Chondrocyte (in vitro differentiated cells): Measurements from ENCODE around the gene ABCA13. TPM values are rescaled to one million over a fixed set of nuclear protein-coding genes. Genes with fewer than 3 reads are reported as not detected.

Source experiments
- DNase-seq: peaks from one replicate; pipeline ENCODE4 v3.0.0; 2021; ENCODE audit warnings: mixed read lengths, low spot score
- H3K27ac Mint-ChIP-seq: one replicate; pipeline ENCODE4 v1.8.0; 2021; ENCODE audit warnings: mild to moderate bottlenecking, moderate library complexity, mixed read lengths; ENCODE audit not compliant: unreplicated experiment
- H3K27me3 Mint-ChIP-seq: 2 replicates; pipeline ENCODE4 v1.8.0; 2021; ENCODE audit warnings: low read depth, mixed read lengths
- H3K36me3 Mint-ChIP-seq: 2 replicates; pipeline ENCODE4 v1.8.0; 2021; ENCODE audit warnings: low read depth, mixed read lengths
- H3K4me1 Mint-ChIP-seq: 2 replicates; pipeline ENCODE4 v1.8.0; 2021; ENCODE audit warnings: low read depth, mild to moderate bottlenecking, mixed read lengths
- H3K4me3 Mint-ChIP-seq: one replicate; pipeline ENCODE4 v1.8.0; 2021; ENCODE audit warnings: mild to moderate bottlenecking, moderate library complexity, mixed read lengths; ENCODE audit not compliant: unreplicated experiment
- H3K9me3 Mint-ChIP-seq: 2 replicates; pipeline ENCODE4 v1.8.0; 2021; ENCODE audit warnings: low read depth, mixed read lengths
- CTCF ChIP-seq: fragments of 200-600 bp; sonication (generic); IDR thresholded peaks from 2 replicates; pipeline ENCODE4 v1.5.0; 2021; ENCODE audit warnings: antibody characterized with exemption, mild to moderate bottlenecking, moderate library complexity
- total RNA-seq: library from RNA; stranded (reverse); gene quantifications from 3 replicates; pipeline ENCODE4 v1.2.1, GENCODE V29; 2021

ABCA13 gene
- total RNA-seq, 1 donor from 2014 or later: 0.07 TPM

DNA sequence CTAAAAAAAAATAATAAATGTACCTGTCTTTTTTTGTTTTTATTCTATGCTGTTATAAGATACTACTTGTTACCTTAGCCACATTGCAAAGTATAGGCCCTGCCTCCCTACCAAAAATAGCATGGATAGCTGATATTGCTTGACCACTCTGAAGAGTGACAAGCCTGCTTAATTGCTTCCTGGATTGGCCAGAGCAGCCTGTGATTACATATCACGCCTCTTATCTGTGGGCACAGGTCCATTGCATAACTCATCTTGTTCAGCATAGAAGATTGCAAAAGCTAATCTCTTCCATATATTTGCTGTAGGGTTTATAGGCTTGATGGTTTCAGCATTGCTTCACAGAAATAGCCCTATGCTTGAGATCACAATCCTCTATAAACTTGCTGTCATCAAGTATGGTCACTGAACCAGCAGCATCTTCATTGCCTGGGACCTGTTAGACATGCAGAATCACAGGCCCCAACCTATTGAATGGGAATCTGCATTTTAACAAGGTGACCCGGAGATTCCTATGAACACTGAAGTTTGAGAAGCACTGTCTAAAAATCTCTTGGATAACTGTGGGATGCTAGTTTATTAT lies 472.3 kb downstream of the ABCA13 start:
- Mint-ChIP-seq H3K9me3 (no peaks in the 10 kb centered on the region), H3K4me3 (no peak overlapping the region), H3K27ac (no peak overlapping the region), H3K27me3 (peaks cover 2% of the 10 kb centered on the region), H3K36me3 (no peaks in the 10 kb centered on the region), H3K4me1 (no peaks in the 10 kb centered on the region)
- TF ChIP-seq CTCF: no peak
- DNase-seq: no peak

DNA sequence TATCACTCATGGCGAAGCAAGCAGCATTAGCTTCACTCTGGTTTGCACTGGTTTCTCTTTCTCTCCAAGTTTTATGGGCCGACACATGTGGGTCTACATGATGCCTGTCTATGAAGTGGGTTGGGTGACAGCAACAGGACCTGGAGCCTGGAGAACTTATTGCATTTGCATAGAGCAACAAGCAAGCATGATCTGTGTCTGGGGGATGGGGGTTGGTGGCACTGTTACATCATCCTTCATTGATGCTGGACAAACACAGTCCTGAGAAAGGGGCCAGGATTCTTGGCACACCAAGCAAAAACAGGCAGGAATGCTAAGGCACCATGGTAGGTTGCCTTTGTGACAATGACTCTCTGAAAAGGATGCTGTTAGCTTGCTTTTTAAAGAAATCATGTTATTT lies 486.9 kb downstream of the ABCA13 start:
- H3K4me1 Mint-ChIP-seq: no peaks in the 10 kb centered on the region
- H3K4me3 Mint-ChIP-seq: no peak overlapping the region
- H3K27me3 Mint-ChIP-seq: peaks cover 4% of the 10 kb centered on the region
- H3K9me3 Mint-ChIP-seq: peaks cover 11% of the 10 kb centered on the region
- DNase-seq: no peak
- no peak overlapping the region for H3K27ac Mint-ChIP-seq
- TF ChIP-seq CTCF: no peak
- no peaks in the 10 kb centered on the region for H3K36me3 Mint-ChIP-seq

GRCh38 chr7:48660306-48660870 lies 489.1 kb downstream of the ABCA13 start:
- H3K4me3 Mint-ChIP-seq: no peak overlapping the region
- no peaks in the 10 kb centered on the region for H3K4me1 Mint-ChIP-seq
- no peak for DNase-seq
- H3K27me3 Mint-ChIP-seq: peaks cover 4% of the 10 kb centered on the region
- peaks cover 2% of the 10 kb centered on the region for H3K9me3 Mint-ChIP-seq
- no peak for TF ChIP-seq CTCF
- H3K36me3 Mint-ChIP-seq: no peaks in the 10 kb centered on the region
- no peak overlapping the region for H3K27ac Mint-ChIP-seq

DNA sequence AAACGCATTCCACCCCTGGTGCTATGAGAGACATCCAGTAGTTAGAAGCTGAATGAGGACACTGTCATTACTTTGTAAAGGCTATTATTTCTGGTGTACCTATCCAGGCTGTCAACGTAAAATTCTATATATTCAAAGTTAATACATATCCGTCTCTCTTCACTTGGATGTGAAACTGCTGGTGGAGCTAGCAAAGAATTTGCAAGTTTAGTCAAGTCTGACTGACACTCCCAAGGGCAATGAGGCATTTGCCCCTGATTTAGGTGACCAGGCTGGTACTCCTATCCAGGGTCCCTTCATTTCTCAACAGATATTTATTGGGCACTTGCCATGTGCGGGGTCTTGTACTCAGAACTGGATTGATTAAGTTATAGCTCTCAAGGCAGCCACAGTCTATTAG lies 493.0 kb downstream of the ABCA13 start:
- H3K27me3 Mint-ChIP-seq: peaks cover 5% of the 10 kb centered on the region
- peaks cover 2% of the 10 kb centered on the region for H3K9me3 Mint-ChIP-seq
- H3K27ac Mint-ChIP-seq: no peak overlapping the region
- TF ChIP-seq CTCF: no peak
- H3K4me1 Mint-ChIP-seq: no peaks in the 10 kb centered on the region
- no peak for DNase-seq
- no peaks in the 10 kb centered on the region for H3K36me3 Mint-ChIP-seq
- H3K4me3 Mint-ChIP-seq: no peak overlapping the region

DNA sequence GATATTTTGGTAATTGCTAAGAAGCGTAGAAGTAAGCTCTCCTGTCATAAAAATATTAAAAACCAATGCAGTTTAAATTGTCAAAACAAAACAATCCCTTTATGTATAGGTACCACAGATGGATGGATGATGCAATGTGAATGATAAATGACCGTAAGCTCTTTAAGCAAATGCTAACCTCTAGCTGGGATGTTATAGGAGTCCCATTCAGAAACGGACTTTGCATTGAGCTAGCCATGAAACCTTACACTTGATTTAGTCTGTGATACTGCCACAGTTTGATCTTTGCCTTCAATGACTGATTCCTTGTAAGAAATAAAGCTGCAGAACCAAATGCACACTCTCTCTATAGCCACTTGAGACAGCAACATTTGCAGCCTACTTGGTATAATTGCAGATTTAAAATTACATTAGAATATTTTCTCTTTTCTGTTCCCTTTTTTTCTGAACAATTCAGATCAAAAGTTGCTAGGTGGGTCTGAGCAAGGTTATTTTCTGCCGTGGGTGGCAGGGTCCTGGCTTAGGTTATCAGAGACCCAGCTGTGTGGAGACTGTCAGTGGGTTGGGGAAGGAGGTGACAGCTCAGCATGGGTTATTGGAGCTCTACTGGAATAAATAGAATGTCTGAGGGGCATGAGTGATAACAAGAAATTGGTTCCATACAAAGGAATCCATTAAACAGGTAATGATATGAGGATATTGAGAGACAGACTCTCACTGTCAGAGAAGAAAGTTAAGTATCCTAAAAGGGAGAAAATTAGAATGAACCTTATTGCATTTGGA lies 494.3 kb downstream of the ABCA13 start:
- DNase-seq: no peak
- H3K27ac Mint-ChIP-seq: no peak overlapping the region
- peaks cover 1% of the 10 kb centered on the region for H3K27me3 Mint-ChIP-seq
- peaks cover 2% of the 10 kb centered on the region for H3K9me3 Mint-ChIP-seq
- no peak overlapping the region for H3K4me3 Mint-ChIP-seq
- H3K36me3 Mint-ChIP-seq: no peaks in the 10 kb centered on the region
- H3K4me1 Mint-ChIP-seq: no peaks in the 10 kb centered on the region
- no peak for TF ChIP-seq CTCF
